NB4 (cell line): ENCODE results near the gene IL17C.

Experiments
- MYC ChIP-seq: IDR thresholded peaks from 2 replicates; pipeline ENCODE4 v1.6.1; 2011; ENCODE audit warnings: low read depth, low read length
- POLR2A ChIP-seq: IDR thresholded peaks from 2 replicates; pipeline ENCODE4 v1.6.1; 2011; ENCODE audit warnings: mild to moderate bottlenecking; ENCODE audit not compliant: insufficient read length; ENCODE audit errors: extremely low read depth
- TF ChIP-seq, protein P1 (sequence below): IDR thresholded peaks from one replicate; pipeline ENCODE4 v1.5.1; 2012; ENCODE audit warnings: low read depth, low read length
- TF ChIP-seq, protein P2 (sequence below): IDR thresholded peaks from 2 replicates; pipeline ENCODE4 v1.6.1; 2011; ENCODE audit warnings: low read depth, low read length

DNA sequence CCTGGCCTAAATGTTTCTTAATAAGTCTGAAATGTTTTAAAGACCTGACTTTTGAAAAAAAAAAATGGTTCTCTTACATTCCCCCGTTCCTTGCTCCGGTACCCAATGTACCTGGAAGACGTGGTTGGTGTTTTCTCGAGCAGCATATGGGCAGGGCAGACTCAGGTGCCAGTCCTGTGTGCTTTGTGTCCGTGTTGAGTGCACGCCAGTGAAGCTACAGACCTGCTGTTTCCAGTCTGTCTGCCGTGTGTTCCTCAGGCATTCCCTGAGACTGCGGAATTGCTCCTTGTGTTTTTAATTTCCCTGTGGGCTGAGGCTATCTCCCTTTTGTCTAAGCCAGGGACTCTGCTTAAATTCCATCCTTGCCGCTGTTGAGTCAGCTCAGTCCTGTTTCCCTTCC, 11.7 kb upstream of the IL17C start:
- TF ChIP-seq MYC = no peak
- TF ChIP-seq, protein P1, sequence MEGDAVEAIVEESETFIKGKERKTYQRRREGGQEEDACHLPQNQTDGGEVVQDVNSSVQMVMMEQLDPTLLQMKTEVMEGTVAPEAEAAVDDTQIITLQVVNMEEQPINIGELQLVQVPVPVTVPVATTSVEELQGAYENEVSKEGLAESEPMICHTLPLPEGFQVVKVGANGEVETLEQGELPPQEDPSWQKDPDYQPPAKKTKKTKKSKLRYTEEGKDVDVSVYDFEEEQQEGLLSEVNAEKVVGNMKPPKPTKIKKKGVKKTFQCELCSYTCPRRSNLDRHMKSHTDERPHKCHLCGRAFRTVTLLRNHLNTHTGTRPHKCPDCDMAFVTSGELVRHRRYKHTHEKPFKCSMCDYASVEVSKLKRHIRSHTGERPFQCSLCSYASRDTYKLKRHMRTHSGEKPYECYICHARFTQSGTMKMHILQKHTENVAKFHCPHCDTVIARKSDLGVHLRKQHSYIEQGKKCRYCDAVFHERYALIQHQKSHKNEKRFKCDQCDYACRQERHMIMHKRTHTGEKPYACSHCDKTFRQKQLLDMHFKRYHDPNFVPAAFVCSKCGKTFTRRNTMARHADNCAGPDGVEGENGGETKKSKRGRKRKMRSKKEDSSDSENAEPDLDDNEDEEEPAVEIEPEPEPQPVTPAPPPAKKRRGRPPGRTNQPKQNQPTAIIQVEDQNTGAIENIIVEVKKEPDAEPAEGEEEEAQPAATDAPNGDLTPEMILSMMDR = no peak
- TF ChIP-seq POLR2A = no peak
- TF ChIP-seq, protein P2, sequence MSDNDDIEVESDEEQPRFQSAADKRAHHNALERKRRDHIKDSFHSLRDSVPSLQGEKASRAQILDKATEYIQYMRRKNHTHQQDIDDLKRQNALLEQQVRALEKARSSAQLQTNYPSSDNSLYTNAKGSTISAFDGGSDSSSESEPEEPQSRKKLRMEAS = no peak
